Body of pancreas (tissue), 4 donors: ENCODE measurements around the gene PCDHGB6. TPM values are rescaled to one million over a fixed set of nuclear protein-coding genes. Genes with fewer than 3 reads are reported as not detected.

Experiments
- ATAC-seq: fragments of 150-250 bp; one replicate; pipeline ENCODE4 v1.9.1; 2016
- DNase-seq, 4 donors: peaks; one replicate each; pipeline ENCODE4 v3.0.0-alpha.2; 2019
- H3K27ac ChIP-seq, 4 donors: fragments of 200-600 bp; sonication (generic); 1 replicate in 3 of 4; 2 replicates in 1 of 4; pipeline versions ENCODE4 v1.5.1 to v1.6.1; 2016 to 2019; ENCODE audit warnings: mild to moderate bottlenecking in 1 of 4, mixed read lengths in 1 of 4, moderate library complexity in 1 of 4
- H3K27me3 ChIP-seq, 2 donors: fragments of 200-600 bp; sonication (generic); one replicate each; pipeline ENCODE4 v1.6.0; 2016; ENCODE audit warnings: mild to moderate bottlenecking in 1 of 2
- H3K36me3 ChIP-seq, 2 donors: fragments of 200-600 bp; sonication (generic); replicated peaks in 1 of 2; 2 replicates each; pipeline ENCODE4 v1.5.1; 2016; ENCODE audit warnings: low read depth in 2 of 2; ENCODE audit not compliant: insufficient read depth in 1 of 2
- H3K4me1 ChIP-seq: fragments of 200-600 bp; sonication (generic); one replicate; pipeline ENCODE4 v1.6.0; 2016
- H3K4me3 ChIP-seq, 2 donors: fragments of 200-600 bp; sonication (generic); 1 replicate in 1 of 2; 2 replicates in 1 of 2; pipeline ENCODE4 v1.5.1; 2016 to 2019
- H3K9me3 ChIP-seq, 3 donors: fragments of 200-600 bp; sonication (generic); 1 replicate in 2 of 3; 2 replicates in 1 of 3; pipeline ENCODE4 v1.5.1; 2016
- CTCF ChIP-seq, 7 experiments: fragments of 450-650 bp in 4 of 7; fragments of 200-600 bp in 3 of 7; sonication (generic) in 3 of 7; IDR thresholded peaks; one replicate each; pipeline ENCODE4 v1.5.1; 2016 to 2019; ENCODE audit warnings: antibody characterized with exemption in 7 of 7
- POLR2A ChIP-seq, 3 donors: fragments of 450-650 bp; IDR thresholded peaks; one replicate each; pipeline ENCODE4 v1.6.1; 2016; ENCODE audit warnings: antibody characterized with exemption in 3 of 3, mild to moderate bottlenecking in 2 of 3
- WGBS, 2 donors: methylation state at CpG; one replicate each; pipeline ENCODE4 v1.1.5; 2017; 5-methylcytosine and 5-hydroxymethylcytosine counted together
- intact Hi-C: fragments of 100-400 bp; cut with DNase I; formaldehyde crosslinking; loops from one replicate; pipeline ENCODE4 v1.15.1; 2023
- total RNA-seq, 2 donors: library from RNA; depleted of rRNA; stranded (reverse); fragments of >200 nt; gene quantifications; one replicate each; pipeline ENCODE4 v1.1.0, GENCODE V29; 2016

PCDHGB6 gene
- total RNA-seq, 2 donors from 2014 or later = 4.6 to 8.0 TPM

GRCh38 chr5:141363952-141364660, 43.7 kb upstream of the PCDHGB6 start, which contains the start of gene PCDHGA5:
PCDHGA5 (plus strand) TSS chr5:141364162; CDS start chr5:141364331, 169 bp downstream.
- WGBS, 2 donors = 14 to 24% methylated on average over 24 to 34 of the region's 34 CpGs
- H3K9me3 ChIP-seq = peaks cover 0 to 64% (median 14%) of the 10 kb centered on the region in 3 donors

GRCh38 chr5:141366016-141366896, 41.6 kb upstream of the PCDHGB6 start:
- Histone ChIP-seq H3K27ac (no peak overlapping the region), H3K9me3 (peaks cover 0 to 71% (median 17%) of the 10 kb centered on the region in 3 donors), H3K4me1 (no peaks in the 10 kb centered on the region), H3K4me3 (no peak overlapping the region), H3K27me3 (no peaks in the 10 kb centered on the region), H3K36me3 (no peaks in the 10 kb centered on the region)
- ATAC-seq = no peak
- TF ChIP-seq POLR2A (IDR thresholded peaks at IDR 0.05) = no peak
- no peak for DNase-seq
- intact Hi-C loops = no loop called here
- WGBS, 2 donors = 23 to 38% methylated on average over 38 to 44 of the region's 46 CpGs

More at GRCh38 chr5:141363952-141364660, 43.7 kb upstream of the PCDHGB6 start, which contains the start of gene PCDHGA5:
- TF ChIP-seq CTCF (IDR thresholded peaks at IDR 0.05) (no peak), POLR2A (IDR thresholded peaks at IDR 0.05) (no peak)
- no peaks in the 10 kb centered on the region for H3K27me3 ChIP-seq
- no peak within 1 kb of the TSS for H3K4me3 ChIP-seq
- no peak for ATAC-seq
- DNase-seq = no peak
- intact Hi-C loops = no loop called here
- no peaks in the 10 kb centered on the region for H3K36me3 ChIP-seq
- H3K27ac ChIP-seq = no peak within 1 kb of the TSS
- H3K4me1 ChIP-seq = no peaks in the 10 kb centered on the region

- peaks cover 0 to 72% (median 21%) of the 10 kb centered on the region in 3 donors for H3K9me3 ChIP-seq
- WGBS, 2 donors = 14 to 22% methylated on average over 32 of the region's 32 CpGs
- DNase-seq (peak in 3 of 4 donors; percentile 31 to 39 (median 36)), ATAC-seq (peak; percentile 47)
- no peak within 1 kb of the TSS for H3K27ac ChIP-seq
- H3K4me3 ChIP-seq = no peak within 1 kb of the TSS
- no peaks in the 10 kb centered on the region for H3K36me3 ChIP-seq
- intact Hi-C loops = no loop called here
- no peaks in the 10 kb centered on the region for H3K4me1 ChIP-seq
- TF ChIP-seq POLR2A (IDR thresholded peaks at IDR 0.05) (no peak), CTCF (IDR thresholded peaks at IDR 0.05) (peak in 4 of 7 experiments; percentile 21 to 34 (median 25))
- H3K27me3 ChIP-seq = no peaks in the 10 kb centered on the region
Measured at GRCh38 chr5:141369994-141370848, 37.6 kb upstream of the PCDHGB6 start, which contains the start of gene PCDHGB3. PCDHGB3 (plus strand) TSS chr5:141370242; CDS start chr5:141370395, 153 bp downstream.

- no peak overlapping the region for H3K4me3 ChIP-seq
- no peak for DNase-seq
- no peaks in the 10 kb centered on the region for H3K27me3 ChIP-seq
- intact Hi-C loops = no loop called here
- no peak for TF ChIP-seq CTCF (IDR thresholded peaks at IDR 0.05)
- TF ChIP-seq POLR2A (IDR thresholded peaks at IDR 0.05) = no peak
- no peaks in the 10 kb centered on the region for H3K4me1 ChIP-seq
- H3K27ac ChIP-seq = no peak overlapping the region
- H3K36me3 ChIP-seq = no peaks in the 10 kb centered on the region
- ATAC-seq = no peak
- peaks cover 0 to 70% (median 15%) of the 10 kb centered on the region in 3 donors for H3K9me3 ChIP-seq
- WGBS, 2 donors = 19 to 30% methylated on average over 28 to 68 of the region's 69 CpGs
Measured at GRCh38 chr5:141371572-141372475, 36.0 kb upstream of the PCDHGB6 start.
